T-helper 2 cell (primary cell): Measurements from ENCODE around the gene GDI1.

Source experiments
- DNase-seq, 5 experiments: peaks; one replicate each; pipeline versions ENCODE4 v3.0.0 to v3.0.0-alpha.2; 2012 to 2022

The GDI1 gene

GRCh38 chrX:154409222-154409871 is 27.6 kb upstream of the GDI1 start, which contains the start of gene DNASE1L1:
DNASE1L1 (minus strand) TSS chrX:154409254; CDS start chrX:154405568, 3,686 bp downstream.
- no peak for DNase-seq

GRCh38 chrX:154411981-154412340 is 25.0 kb upstream of the GDI1 start:
- peak in 4 of 5 experiments; percentile 22 to 78 (median 40) for DNase-seq

DNA sequence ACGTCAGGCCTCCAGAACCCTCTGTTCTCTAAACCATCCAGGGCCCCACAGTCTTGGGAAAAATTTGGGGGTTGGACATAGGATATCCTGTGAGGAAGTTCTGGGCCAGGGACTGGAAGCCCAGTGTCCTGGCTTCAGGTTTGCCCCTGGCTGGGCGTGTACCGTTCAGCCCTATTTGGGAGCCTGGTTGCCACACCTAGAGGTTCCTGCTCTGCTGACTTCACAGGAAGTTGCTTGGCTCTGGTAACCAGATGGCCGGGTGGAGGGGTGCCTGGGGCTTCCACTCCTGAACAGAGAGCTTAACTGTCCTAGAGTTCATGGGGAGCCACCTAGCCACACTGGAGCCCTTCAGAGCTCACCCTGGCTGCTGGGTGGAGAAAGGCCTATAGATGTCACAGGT is 24.5 kb upstream of the GDI1 start:
- DNase-seq: peak in 2 of 5 experiments; percentile 32 to 72

- no peak for DNase-seq
These were observed 23.8 kb upstream of the GDI1 start for GRCh38 chrX:154413142-154413541.

DNA sequence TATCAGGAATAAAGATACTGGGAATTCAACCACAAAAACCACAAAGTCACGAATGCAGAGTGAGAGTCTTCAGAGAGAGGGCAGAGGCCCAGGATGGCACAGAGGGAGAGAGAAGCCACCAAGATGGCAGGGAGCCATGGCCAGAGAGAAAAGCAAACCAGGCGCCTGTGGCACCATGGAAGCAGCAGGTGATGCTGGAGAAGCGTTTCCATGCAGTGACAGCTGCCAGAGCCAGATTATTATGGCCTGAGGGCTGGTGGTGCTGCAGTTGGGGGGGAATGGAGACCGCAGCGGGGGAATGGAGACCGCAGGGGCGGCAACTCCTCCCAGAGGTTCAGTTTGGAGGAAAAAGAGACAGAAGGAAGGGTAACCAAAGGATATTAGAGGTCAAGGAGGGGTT is 19.8 kb upstream of the GDI1 start:
- DNase-seq: no peak

DNA sequence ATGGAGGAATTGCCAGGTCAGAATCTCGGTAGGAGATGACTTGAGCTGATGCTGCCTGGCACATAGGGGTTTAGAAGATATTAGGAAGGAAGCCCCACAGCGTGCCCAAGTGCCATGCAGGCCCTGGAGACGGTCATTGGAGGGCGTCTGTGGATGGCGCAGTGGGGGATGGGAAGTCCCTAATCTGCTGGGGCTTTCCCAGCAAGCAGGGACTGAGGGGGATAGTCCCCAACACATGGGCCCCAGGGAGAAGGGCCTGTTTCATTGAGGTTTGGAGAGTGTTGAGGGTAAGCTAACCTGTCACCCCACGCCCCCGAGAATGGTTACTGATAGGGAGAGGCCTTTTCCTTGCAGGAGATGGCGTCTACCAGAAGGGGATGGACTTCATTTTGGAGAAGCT is 17.8 kb upstream of the GDI1 start:
- DNase-seq: no peak

DNA sequence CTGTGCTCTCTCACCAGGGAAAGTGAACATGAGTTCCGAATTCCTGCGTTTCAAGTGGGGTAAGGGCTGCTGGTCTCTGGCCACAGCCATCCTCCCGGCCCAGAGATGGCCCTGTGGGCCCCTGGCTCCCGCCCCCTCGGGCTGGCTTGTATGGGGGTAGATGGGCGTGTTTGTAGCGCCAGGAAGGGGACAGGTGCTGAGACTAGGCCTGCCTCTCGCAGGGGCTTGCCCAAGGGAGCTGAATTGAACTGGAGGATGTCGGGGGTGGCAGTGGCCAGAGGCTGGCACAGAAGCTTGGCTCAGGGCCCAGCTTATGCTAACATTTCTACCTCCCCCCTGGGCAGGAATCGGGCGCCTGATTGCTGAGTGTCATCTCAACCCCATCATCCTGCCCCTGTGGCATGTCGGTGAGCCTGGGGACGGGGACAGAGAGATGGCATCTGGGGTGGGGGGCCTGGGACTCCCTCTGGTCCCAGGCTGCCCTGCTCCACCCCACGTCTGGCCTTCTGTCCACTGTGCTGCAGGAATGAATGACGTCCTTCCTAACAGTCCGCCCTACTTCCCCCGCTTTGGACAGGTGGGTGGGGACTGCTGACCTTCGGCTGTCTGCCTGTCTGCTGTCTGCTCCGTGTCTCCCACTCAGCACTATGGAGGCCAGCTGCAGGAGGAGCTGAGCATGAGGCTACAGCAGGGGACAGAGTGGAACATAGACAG is 17.1 kb upstream of the GDI1 start:
- no peak for DNase-seq

DNA sequence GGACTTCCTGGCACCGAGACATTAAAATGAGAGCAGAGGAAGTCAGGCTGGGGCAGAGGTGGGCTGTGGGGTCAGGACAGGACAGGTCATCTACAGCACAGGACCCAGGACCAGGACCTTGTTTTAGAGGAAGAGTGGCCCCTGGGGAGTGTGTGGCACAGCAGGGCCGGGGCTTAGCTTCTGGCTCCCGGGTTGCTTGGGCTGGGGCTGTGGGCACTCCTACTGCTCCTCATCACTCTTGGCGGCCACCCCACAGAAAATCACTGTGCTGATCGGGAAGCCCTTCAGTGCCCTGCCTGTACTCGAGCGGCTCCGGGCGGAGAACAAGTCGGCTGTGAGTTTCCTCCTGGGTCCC is 16.6 kb upstream of the GDI1 start:
- no peak for DNase-seq

- peak in 1 of 5 experiments; percentile 24 for DNase-seq
These were observed 9.8 kb upstream of the GDI1 start for GRCh38 chrX:154426916-154427770.

DNA sequence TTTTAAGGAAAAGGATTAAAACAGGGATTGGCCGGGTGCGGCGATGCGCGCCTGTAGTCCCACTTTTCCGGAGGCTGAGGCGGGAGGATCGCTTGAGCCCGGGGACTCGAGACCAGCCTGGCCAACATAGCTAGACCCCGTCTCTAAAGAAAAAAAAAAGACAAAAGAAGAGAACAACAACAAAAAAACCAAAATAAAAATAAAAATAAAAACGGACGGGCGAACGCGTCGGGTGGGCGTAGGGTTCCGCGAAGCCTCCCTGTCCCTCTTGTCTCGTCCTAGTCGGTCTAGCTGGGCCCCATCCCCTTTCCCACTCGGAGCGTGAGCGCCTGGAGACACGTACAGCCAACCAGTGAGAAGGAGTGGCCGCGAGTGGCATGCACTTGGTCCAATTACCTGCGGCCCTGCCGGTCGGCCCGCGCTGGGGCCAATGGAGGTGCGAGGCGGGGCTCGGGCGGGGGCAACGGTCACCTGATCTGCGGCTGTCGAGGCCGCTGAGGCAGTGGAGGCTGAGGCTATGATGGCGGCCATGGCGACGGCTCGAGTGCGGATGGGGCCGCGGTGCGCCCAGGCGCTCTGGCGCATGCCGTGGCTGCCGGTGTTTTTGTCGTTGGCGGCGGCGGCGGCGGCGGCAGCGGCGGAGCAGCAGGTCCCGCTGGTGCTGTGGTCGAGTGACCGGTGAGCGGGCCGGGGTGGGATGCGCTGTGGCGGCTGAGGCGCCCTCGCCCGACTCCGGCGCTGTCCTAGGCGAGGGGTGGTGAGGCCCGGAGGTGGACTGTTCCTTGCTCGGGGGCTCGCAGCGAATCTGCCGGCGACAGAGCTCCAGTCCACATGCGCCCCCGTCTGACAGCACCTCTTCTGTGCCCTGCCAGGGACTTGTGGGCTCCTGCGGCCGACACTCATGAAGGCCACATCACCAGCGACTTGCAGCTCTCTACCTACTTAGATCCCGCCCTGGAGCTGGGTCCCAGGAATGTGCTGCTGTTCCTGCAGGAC is 8.5 kb upstream of the GDI1 start, which contains the start of gene ATP6AP1:
Gene ATP6AP1, plus strand, starts transcription at position 502 of the 996 bp plus-strand sequence. Its CDS starts 16 bp downstream, at position 518.
- DNase-seq: peak; percentile 66 to 96 (median 84)

GRCh38 chrX:154429711-154430110 is 7.2 kb upstream of the GDI1 start:
- no peak for DNase-seq

DNA sequence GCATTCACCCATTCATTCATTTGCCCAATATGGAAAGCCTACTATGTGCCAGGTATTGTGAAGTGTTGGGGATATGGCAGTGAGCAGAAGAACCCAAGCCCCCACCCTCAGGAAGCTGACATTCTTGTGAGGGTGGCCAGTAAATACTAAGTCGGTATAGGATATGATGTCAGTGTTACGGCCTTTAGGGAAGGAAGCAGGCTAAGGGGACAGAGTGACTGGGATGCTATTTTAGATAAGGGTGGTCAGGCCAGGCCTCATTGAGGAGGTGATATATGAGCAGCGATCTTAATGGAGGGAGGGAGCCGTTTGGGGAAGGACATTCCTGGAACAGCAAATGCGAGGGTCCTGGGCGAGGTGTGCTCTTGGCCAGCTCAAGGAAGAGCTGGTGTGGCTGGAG is 6.5 kb upstream of the GDI1 start:
- DNase-seq: no peak

DNA sequence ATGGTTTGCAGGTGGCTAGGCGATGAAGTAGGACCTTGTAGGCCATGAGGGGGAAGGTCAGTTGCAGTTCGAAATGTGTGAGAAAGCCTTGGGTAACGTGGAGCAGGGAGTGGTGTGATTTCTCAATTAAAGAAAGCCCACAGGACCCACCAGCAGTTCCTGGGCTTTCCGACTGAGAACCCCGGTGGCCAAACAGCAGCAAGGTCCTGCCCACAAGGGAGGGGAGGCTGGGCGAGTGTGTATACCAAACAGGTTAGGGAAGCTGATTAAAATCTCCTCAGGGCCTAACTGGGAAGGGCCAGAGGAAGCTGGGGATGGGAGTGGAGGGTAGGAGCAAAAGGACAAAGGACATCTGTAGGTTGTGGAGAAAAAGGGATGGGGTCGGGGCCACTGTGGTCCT is 6.0 kb upstream of the GDI1 start:
- DNase-seq: no peak

GRCh38 chrX:154431341-154431740 is 5.6 kb upstream of the GDI1 start:
- DNase-seq: no peak

DNA sequence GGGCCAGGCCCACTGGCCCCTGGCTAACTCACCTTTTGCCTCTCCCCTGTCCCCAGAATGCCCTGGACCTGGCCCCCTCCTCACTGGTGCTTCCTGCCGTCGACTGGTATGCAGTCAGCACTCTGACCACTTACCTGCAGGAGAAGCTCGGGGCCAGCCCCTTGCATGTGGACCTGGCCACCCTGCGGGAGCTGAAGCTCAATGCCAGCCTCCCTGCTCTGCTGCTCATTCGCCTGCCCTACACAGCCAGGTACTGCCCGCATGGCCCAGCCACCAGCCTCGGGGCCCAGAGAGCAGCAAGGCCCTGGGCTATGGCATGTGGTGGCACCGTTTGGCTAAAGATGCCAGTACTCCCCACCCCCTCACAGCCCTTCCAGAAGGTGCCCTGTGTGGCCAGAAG is 4.7 kb upstream of the GDI1 start:
- no peak for DNase-seq

GRCh38 chrX:154433605-154434004 is 3.3 kb upstream of the GDI1 start:
- DNase-seq: no peak

GRCh38 chrX:154434394-154435168 is 2.4 kb upstream of the GDI1 start:
- no peak for DNase-seq

GRCh38 chrX:154435171-154435733 is 1.7 kb upstream of the GDI1 start:
- DNase-seq: no peak

- DNase-seq: peak in 4 of 5 experiments; percentile 33 to 77 (median 52)
These were observed 476 bp upstream of the GDI1 start for GRCh38 chrX:154436374-154436982.
